ENCODE measurements around the gene PPFIA3.

DNA sequence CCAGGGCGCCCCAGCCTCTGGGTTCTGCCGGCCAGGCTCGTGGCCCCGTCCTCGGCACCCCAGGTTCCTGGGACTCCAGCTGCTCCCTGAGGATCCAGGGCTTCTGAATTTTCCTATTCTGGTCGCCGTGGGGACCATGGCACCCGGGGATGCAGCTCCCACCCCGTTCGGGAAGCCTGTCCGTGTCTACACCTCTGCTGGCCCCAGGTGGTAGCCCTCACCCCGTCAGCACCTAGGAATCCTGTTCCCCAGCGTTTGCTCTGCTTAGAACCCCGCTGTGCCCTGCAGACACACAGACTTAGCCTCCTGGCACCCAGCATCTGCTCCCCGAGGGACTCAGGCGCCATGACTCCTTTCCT is 960 bp downstream of the PPFIA3 start:
- TF ChIP-seq EZH2 (IDR thresholded peaks at IDR 0.05; ENCODE audit: low read depth, low read length, severe bottlenecking) (no peak), KDM1A (IDR thresholded peaks at IDR 0.05; ENCODE audit: borderline replicate concordance, low read length) (no peak), NANOG (IDR thresholded peaks at IDR 0.05; ENCODE audit: insufficient read depth, low read depth, low read length, poor library complexity, severe bottlenecking) (no peak), POLR2AphosphoS5 (IDR thresholded peaks at IDR 0.05; ENCODE audit: low read depth, low read length) (no peak), KDM4A (IDR thresholded peaks at IDR 0.05; ENCODE audit: low read depth, low read length, severe bottlenecking) (no peak)
- TF ChIP-seq, protein P1, sequence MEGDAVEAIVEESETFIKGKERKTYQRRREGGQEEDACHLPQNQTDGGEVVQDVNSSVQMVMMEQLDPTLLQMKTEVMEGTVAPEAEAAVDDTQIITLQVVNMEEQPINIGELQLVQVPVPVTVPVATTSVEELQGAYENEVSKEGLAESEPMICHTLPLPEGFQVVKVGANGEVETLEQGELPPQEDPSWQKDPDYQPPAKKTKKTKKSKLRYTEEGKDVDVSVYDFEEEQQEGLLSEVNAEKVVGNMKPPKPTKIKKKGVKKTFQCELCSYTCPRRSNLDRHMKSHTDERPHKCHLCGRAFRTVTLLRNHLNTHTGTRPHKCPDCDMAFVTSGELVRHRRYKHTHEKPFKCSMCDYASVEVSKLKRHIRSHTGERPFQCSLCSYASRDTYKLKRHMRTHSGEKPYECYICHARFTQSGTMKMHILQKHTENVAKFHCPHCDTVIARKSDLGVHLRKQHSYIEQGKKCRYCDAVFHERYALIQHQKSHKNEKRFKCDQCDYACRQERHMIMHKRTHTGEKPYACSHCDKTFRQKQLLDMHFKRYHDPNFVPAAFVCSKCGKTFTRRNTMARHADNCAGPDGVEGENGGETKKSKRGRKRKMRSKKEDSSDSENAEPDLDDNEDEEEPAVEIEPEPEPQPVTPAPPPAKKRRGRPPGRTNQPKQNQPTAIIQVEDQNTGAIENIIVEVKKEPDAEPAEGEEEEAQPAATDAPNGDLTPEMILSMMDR (IDR thresholded peaks at IDR 0.05; ENCODE audit: control extremely low read depth in 1 of 3, insufficient read depth in 1 of 3, low read depth in 1 of 3, low read length in 3 of 3) = no peak

Measured in H1 (cell line).